ENCODE results near the gene CDC42BPG. TPM values are rescaled to one million over a fixed set of nuclear protein-coding genes. Genes with fewer than 3 reads are reported as not detected.

Gene CDC42BPG
- total and polyA plus RNA-seq, 10 of the 15 experiments (the other 5 are each of a cell fraction or from before 2014, with no cell fraction given), result 0.02 to 1.3 (median 0.09) TPM; not detected in 1

DNA sequence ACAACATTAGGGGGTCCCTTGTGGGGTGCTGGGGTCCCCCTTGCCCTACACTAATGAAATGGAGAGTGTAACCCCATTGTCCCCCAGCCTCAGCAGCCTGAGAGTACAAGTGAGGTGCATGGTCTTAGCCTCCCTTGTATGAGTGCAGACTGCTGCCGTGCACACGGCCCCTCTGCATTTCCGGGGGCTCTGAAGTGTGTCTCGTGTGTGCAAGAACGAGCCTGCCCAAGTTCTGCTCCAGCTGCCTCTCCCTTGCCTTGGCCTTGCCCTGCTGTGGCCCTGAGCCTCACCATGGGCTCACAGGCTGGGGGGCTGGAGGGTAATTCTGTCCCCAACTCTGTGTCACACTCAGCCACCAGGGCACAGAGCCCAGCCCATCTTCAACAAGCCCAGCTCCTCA, 39.1 kb upstream of the CDC42BPG start (continued):
- TF ChIP-seq, protein P1, sequence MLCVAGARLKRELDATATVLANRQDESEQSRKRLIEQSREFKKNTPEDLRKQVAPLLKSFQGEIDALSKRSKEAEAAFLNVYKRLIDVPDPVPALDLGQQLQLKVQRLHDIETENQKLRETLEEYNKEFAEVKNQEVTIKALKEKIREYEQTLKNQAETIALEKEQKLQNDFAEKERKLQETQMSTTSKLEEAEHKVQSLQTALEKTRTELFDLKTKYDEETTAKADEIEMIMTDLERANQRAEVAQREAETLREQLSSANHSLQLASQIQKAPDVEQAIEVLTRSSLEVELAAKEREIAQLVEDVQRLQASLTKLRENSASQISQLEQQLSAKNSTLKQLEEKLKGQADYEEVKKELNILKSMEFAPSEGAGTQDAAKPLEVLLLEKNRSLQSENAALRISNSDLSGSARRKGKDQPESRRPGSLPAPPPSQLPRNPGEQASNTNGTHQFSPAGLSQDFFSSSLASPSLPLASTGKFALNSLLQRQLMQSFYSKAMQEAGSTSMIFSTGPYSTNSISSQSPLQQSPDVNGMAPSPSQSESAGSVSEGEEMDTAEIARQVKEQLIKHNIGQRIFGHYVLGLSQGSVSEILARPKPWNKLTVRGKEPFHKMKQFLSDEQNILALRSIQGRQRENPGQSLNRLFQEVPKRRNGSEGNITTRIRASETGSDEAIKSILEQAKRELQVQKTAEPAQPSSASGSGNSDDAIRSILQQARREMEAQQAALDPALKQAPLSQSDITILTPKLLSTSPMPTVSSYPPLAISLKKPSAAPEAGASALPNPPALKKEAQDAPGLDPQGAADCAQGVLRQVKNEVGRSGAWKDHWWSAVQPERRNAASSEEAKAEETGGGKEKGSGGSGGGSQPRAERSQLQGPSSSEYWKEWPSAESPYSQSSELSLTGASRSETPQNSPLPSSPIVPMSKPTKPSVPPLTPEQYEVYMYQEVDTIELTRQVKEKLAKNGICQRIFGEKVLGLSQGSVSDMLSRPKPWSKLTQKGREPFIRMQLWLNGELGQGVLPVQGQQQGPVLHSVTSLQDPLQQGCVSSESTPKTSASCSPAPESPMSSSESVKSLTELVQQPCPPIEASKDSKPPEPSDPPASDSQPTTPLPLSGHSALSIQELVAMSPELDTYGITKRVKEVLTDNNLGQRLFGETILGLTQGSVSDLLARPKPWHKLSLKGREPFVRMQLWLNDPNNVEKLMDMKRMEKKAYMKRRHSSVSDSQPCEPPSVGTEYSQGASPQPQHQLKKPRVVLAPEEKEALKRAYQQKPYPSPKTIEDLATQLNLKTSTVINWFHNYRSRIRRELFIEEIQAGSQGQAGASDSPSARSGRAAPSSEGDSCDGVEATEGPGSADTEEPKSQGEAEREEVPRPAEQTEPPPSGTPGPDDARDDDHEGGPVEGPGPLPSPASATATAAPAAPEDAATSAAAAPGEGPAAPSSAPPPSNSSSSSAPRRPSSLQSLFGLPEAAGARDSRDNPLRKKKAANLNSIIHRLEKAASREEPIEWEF (IDR thresholded peaks at IDR 0.05; ENCODE audit: insufficient replicate concordance, low read depth, low read length), result no peak

DNA sequence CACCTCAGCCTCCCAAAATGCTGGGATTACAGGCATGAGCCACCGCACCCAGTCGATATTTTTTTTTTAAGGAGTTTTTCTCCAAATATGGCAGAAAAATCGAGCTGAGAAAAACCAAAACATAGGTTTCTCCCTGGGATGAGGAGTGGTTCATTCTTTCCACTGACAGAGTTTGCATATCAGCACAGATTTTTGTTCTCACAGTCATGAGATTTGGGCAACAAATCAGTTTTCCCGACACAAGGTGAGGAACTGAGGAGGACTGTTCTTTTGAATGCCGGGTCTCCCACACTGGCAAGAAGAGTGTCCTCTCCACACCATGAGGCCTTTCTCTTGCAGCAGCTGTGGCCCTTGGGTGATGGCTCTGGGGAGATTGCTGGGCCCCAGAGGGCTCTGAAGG, 37.8 kb upstream of the CDC42BPG start:
- in situ Hi-C loops (cut with MboI) (no loop called here), intact Hi-C loops (cut with micrococcal nuclease; ENCODE audit: unreplicated experiment) (no loop called here)
- Histone ChIP-seq H3K9me3 (replicated peaks; ENCODE audit: control insufficient read depth, insufficient read depth, low read length) (no peaks in the 10 kb centered on the region), H3K27ac (ENCODE audit: control insufficient read depth, insufficient read depth) (no peak overlapping the region), H3K9ac (ENCODE audit: control insufficient read depth, insufficient read depth, low read length) (no peak overlapping the region), H3K27me3 (replicated peaks in 1 of 2; ENCODE audit: control insufficient read depth in 2 of 2, insufficient read depth in 2 of 2, low read length in 1 of 2) (no peaks in the 10 kb centered on the region), H3K36me3 (ENCODE audit: control insufficient read depth in 2 of 2, insufficient read depth in 2 of 2, low read length in 1 of 2) (no peaks in the 10 kb centered on the region), H3K4me1 (ENCODE audit: control insufficient read depth, insufficient read depth, low read length) (peaks cover 22% of the 10 kb centered on the region), H3K4me2 (ENCODE audit: control insufficient read depth, insufficient read depth) (no peak overlapping the region), H2AFZ (ENCODE audit: control insufficient read depth, low read depth, low read length) (no peak overlapping the region), H3K4me3 (no peak overlapping the region), H3K79me2 (ENCODE audit: control insufficient read depth, insufficient read depth, low read length) (peaks cover 22% of the 10 kb centered on the region), H4K20me1 (ENCODE audit: control insufficient read depth, insufficient read depth) (peaks cover 3% of the 10 kb centered on the region; the same call in 1 of the 2 replicates)
- SMC1A ChIA-PET (ENCODE audit: uncharacterized antibody, unreplicated experiment), result interaction anchor here (1.2 to 11.5 kb wide), 3 partner anchors 21 to 82 kb away, joined by 3 to 227 read pairs (median 226); no protein-coding TSS in a partner anchor
- RAD21 ChIA-PET (ENCODE audit: unreplicated experiment), result interaction anchor here (0.9 to 12.5 kb wide), 5 partner anchors 9 to 32 kb away, joined by 3 to 253 read pairs (median 3); no protein-coding TSS in a partner anchor
- WGBS (ENCODE audit: insufficient coverage, insufficient replicate concordance, low lambda C conversion rate, missing lambda C conversion rate), result 83% methylated on average over 5 of the region's 5 CpGs
- BruUV-seq (replicated peaks), result no TSS peak
- DNase-seq (ENCODE audit: low read depth, low spot score) (no peak), FAIRE-seq (no peak), ATAC-seq (no peak)
- CTCF ChIA-PET, result interaction anchor here (1.0 to 30.0 kb wide), 3 partner anchors 9 to 26 kb away, joined by 3 to 1208 read pairs (median 27); partner anchors contain the start of gene CDC42BPG
- POLR2A ChIA-PET, result interaction anchor here (19.9 kb wide), 1 partner anchor 24 kb away, joined by 620 read pairs; no protein-coding TSS in a partner anchor
- TF ChIP-seq, protein P2, sequence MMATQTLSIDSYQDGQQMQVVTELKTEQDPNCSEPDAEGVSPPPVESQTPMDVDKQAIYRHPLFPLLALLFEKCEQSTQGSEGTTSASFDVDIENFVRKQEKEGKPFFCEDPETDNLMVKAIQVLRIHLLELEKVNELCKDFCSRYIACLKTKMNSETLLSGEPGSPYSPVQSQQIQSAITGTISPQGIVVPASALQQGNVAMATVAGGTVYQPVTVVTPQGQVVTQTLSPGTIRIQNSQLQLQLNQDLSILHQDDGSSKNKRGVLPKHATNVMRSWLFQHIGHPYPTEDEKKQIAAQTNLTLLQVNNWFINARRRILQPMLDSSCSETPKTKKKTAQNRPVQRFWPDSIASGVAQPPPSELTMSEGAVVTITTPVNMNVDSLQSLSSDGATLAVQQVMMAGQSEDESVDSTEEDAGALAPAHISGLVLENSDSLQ (IDR thresholded peaks at IDR 0.05), result no peak
- no peak for TF ChIP-seq NRF1 (conservative IDR thresholded peaks at IDR 0.05; ENCODE audit: low read depth, low read length)
- TF ChIP-seq, protein P3, sequence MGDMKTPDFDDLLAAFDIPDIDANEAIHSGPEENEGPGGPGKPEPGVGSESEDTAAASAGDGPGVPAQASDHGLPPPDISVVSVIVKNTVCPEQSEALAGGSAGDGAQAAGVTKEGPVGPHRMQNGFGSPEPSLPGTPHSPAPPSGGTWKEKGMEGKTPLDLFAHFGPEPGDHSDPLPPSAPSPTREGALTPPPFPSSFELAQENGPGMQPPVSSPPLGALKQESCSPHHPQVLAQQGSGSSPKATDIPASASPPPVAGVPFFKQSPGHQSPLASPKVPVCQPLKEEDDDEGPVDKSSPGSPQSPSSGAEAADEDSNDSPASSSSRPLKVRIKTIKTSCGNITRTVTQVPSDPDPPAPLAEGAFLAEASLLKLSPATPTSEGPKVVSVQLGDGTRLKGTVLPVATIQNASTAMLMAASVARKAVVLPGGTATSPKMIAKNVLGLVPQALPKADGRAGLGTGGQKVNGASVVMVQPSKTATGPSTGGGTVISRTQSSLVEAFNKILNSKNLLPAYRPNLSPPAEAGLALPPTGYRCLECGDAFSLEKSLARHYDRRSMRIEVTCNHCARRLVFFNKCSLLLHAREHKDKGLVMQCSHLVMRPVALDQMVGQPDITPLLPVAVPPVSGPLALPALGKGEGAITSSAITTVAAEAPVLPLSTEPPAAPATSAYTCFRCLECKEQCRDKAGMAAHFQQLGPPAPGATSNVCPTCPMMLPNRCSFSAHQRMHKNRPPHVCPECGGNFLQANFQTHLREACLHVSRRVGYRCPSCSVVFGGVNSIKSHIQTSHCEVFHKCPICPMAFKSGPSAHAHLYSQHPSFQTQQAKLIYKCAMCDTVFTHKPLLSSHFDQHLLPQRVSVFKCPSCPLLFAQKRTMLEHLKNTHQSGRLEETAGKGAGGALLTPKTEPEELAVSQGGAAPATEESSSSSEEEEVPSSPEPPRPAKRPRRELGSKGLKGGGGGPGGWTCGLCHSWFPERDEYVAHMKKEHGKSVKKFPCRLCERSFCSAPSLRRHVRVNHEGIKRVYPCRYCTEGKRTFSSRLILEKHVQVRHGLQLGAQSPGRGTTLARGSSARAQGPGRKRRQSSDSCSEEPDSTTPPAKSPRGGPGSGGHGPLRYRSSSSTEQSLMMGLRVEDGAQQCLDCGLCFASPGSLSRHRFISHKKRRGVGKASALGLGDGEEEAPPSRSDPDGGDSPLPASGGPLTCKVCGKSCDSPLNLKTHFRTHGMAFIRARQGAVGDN (IDR thresholded peaks at IDR 0.05), result no peak
- no peak for TF ChIP-seq MYC (IDR thresholded peaks at IDR 0.05; ENCODE audit: insufficient read depth, insufficient read length, insufficient replicate concordance, low read length, severe bottlenecking)
- TF ChIP-seq CHD2 (IDR thresholded peaks at IDR 0.05; ENCODE audit: borderline replicate concordance, low read depth, low read length), result no peak
- TF ChIP-seq TBL1XR1 (IDR thresholded peaks at IDR 0.05; ENCODE audit: low read depth, low read length), result no peak
- TF ChIP-seq BMI1 (IDR thresholded peaks at IDR 0.05; ENCODE audit: borderline replicate concordance), result no peak
